Measurements from ENCODE around the gene PPIL4. TPM values are rescaled to one million over a fixed set of nuclear protein-coding genes. Genes with fewer than 3 reads are reported as not detected.

Gene PPIL4
- total RNA-seq, 3 donors from 2014 or later (not counting 1 experiment from before 2014, with no cell fraction given), result 24.4 to 32.8 (median 25.0) TPM

- TF ChIP-seq CTCF (IDR thresholded peaks at IDR 0.05), result no peak
- H3K9me3 ChIP-seq (ENCODE audit: control insufficient read depth, insufficient read depth, low read length), result no peaks in the 10 kb centered on the region
- WGBS (ENCODE audit: insufficient coverage), result 72% methylated on average over 2 of the region's 2 CpGs
- no peak overlapping the region for H3K27ac Mint-ChIP-seq
- H3K36me3 ChIP-seq (ENCODE audit: control insufficient read depth, insufficient read depth, low read length), result no peaks in the 10 kb centered on the region
- H3K27me3 ChIP-seq (ENCODE audit: control insufficient read depth, insufficient read depth, low read length), result no peaks in the 10 kb centered on the region
- H3K27me3 Mint-ChIP-seq (ENCODE audit: low read depth in 2 of 2), result peaks cover 29 to 46% of the 10 kb centered on the region in 2 donors
- no peak for ATAC-seq
- no peaks in the 10 kb centered on the region for H3K4me1 ChIP-seq (ENCODE audit: control insufficient read depth, insufficient read depth, low read length)
- H3K4me1 Mint-ChIP-seq, result no peaks in the 10 kb centered on the region
- no peak overlapping the region for H3K27ac ChIP-seq (ENCODE audit: low read length)
- no peaks in the 10 kb centered on the region for H3K36me3 Mint-ChIP-seq
- no peak overlapping the region for H3K4me3 Mint-ChIP-seq
- H3K9me3 Mint-ChIP-seq, result no peaks in the 10 kb centered on the region
- intact Hi-C loops (cut with micrococcal nuclease), result no loop called here
- no peak overlapping the region for H3K4me3 ChIP-seq (ENCODE audit: low read length)
- no peak for DNase-seq
These were observed 13.5 kb upstream of the PPIL4 start for GRCh38 chr6:149559389-149559788.

- intact Hi-C loops (cut with micrococcal nuclease), result no loop called here
- H3K27ac ChIP-seq (ENCODE audit: low read length), result no peak overlapping the region
- H3K4me1 Mint-ChIP-seq, result no peaks in the 10 kb centered on the region
- no peaks in the 10 kb centered on the region for H3K27me3 ChIP-seq (ENCODE audit: control insufficient read depth, insufficient read depth, low read length)
- no peaks in the 10 kb centered on the region for H3K4me1 ChIP-seq (ENCODE audit: control insufficient read depth, insufficient read depth, low read length)
- no peaks in the 10 kb centered on the region for H3K9me3 ChIP-seq (ENCODE audit: control insufficient read depth, insufficient read depth, low read length)
- H3K4me3 Mint-ChIP-seq, result no peak overlapping the region
- no peak for TF ChIP-seq CTCF (IDR thresholded peaks at IDR 0.05)
- DNase-seq (no peak), ATAC-seq (no peak)
- H3K27ac Mint-ChIP-seq, result no peak overlapping the region
- H3K36me3 ChIP-seq (ENCODE audit: control insufficient read depth, insufficient read depth, low read length), result no peaks in the 10 kb centered on the region
- peaks cover 38 to 54% of the 10 kb centered on the region in 2 donors for H3K27me3 Mint-ChIP-seq (ENCODE audit: low read depth in 2 of 2)
- no peaks in the 10 kb centered on the region for H3K36me3 Mint-ChIP-seq
- no peak overlapping the region for H3K4me3 ChIP-seq (ENCODE audit: low read length)
- no peaks in the 10 kb centered on the region for H3K9me3 Mint-ChIP-seq
These were observed 12.2 kb upstream of the PPIL4 start for GRCh38 chr6:149558029-149558428.

GRCh38 chr6:149551920-149552319, 6.1 kb upstream of the PPIL4 start:
- Mint-ChIP-seq H3K9me3 (no peaks in the 10 kb centered on the region), H3K4me3 (no peak overlapping the region), H3K36me3 (no peaks in the 10 kb centered on the region), H3K27me3 (ENCODE audit: low read depth in 2 of 2) (peaks cover 23 to 29% of the 10 kb centered on the region in 2 donors), H3K4me1 (peaks cover 5 to 6% of the 10 kb centered on the region in 2 donors), H3K27ac (no peak overlapping the region)
- peak in 1 of 3 donors; percentile 14 for ATAC-seq
- TF ChIP-seq CTCF (IDR thresholded peaks at IDR 0.05), result no peak
- Histone ChIP-seq H3K4me3 (ENCODE audit: low read length) (no peak overlapping the region), H3K27ac (ENCODE audit: low read length) (no peak overlapping the region), H3K36me3 (ENCODE audit: control insufficient read depth, insufficient read depth, low read length) (no peaks in the 10 kb centered on the region), H3K9me3 (ENCODE audit: control insufficient read depth, insufficient read depth, low read length) (no peaks in the 10 kb centered on the region), H3K27me3 (ENCODE audit: control insufficient read depth, insufficient read depth, low read length) (no peaks in the 10 kb centered on the region), H3K4me1 (ENCODE audit: control insufficient read depth, insufficient read depth, low read length) (no peaks in the 10 kb centered on the region)
- 68% methylated on average over 5 of the region's 5 CpGs for WGBS (ENCODE audit: insufficient coverage)
- DNase-seq, result no peak
- intact Hi-C loops (cut with micrococcal nuclease), result no loop called here

- H3K27me3 ChIP-seq (ENCODE audit: control insufficient read depth, insufficient read depth, low read length), result no peaks in the 10 kb centered on the region
- H3K27me3 Mint-ChIP-seq (ENCODE audit: low read depth in 2 of 2), result no peaks in the 10 kb centered on the region
- peaks cover 15% of the 10 kb centered on the region for H3K4me1 ChIP-seq (ENCODE audit: control insufficient read depth, insufficient read depth, low read length)
- under 1% methylated on average over 16 of the region's 16 CpGs for WGBS (ENCODE audit: insufficient coverage)
- intact Hi-C loops (cut with micrococcal nuclease), result loop anchor here (5.0 kb wide), 1 partner anchor 202 kb away; the partner anchor contains the start of genes NUP43 and PCMT1
- peak overlapping the region; percentile 91 to 96 for H3K27ac Mint-ChIP-seq
- no peaks in the 10 kb centered on the region for H3K9me3 ChIP-seq (ENCODE audit: control insufficient read depth, insufficient read depth, low read length)
- DNase-seq (peak; percentile 55 to 85), ATAC-seq (peak; percentile 35 to 59 (median 56))
- peaks cover 41 to 42% of the 10 kb centered on the region in 2 donors for H3K4me1 Mint-ChIP-seq
- H3K27ac ChIP-seq (ENCODE audit: low read length), result peak overlapping the region; percentile 99
- peak overlapping the region; percentile 99 for H3K4me3 ChIP-seq (ENCODE audit: low read length)
- no peak for TF ChIP-seq CTCF (IDR thresholded peaks at IDR 0.05)
- H3K36me3 ChIP-seq (ENCODE audit: control insufficient read depth, insufficient read depth, low read length), result peaks cover 8% of the 10 kb centered on the region
- no peaks in the 10 kb centered on the region for H3K36me3 Mint-ChIP-seq
- no peaks in the 10 kb centered on the region for H3K9me3 Mint-ChIP-seq
- H3K4me3 Mint-ChIP-seq, result peak overlapping the region; percentile 97
These were observed 537 bp downstream of the PPIL4 start for GRCh38 chr6:149545258-149545753.
